ENCODE results near the gene RASSF6.

The RASSF6 gene

GRCh38 chr4:73615613-73616012, 4.6 kb downstream of the RASSF6 start:
- Histone ChIP-seq H3K4me2 (no peak overlapping the region), H4K20me1 (no peaks in the 10 kb centered on the region), H3K4me1 (no peaks in the 10 kb centered on the region), H3K9me3 (replicated peaks in 1 of 11) (no peaks in the 10 kb centered on the region), H3K27me3 (no peaks in the 10 kb centered on the region), H3K36me3 (no peaks in the 10 kb centered on the region), H3K4me3 (no peak overlapping the region), H3K9ac (no peak overlapping the region), H3K27ac (no peak overlapping the region)
- no peak for TF ChIP-seq Cebpa-rat (IDR thresholded peaks at IDR 0.05)

GRCh38 chr4:73614311-73614867, 5.8 kb downstream of the RASSF6 start:
- Histone ChIP-seq H3K9ac (no peak overlapping the region), H3K9me3 (replicated peaks in 1 of 11) (no peaks in the 10 kb centered on the region), H3K27me3 (no peaks in the 10 kb centered on the region), H3K36me3 (no peaks in the 10 kb centered on the region), H3K27ac (no peak overlapping the region), H4K20me1 (no peaks in the 10 kb centered on the region), H3K4me1 (no peaks in the 10 kb centered on the region), H3K4me2 (no peak overlapping the region), H3K4me3 (no peak overlapping the region)
- no peak for TF ChIP-seq Cebpa-rat (IDR thresholded peaks at IDR 0.05)

GRCh38 chr4:73613130-73613529, 7.1 kb downstream of the RASSF6 start:
- Histone ChIP-seq H3K4me1 (no peaks in the 10 kb centered on the region), H3K36me3 (no peaks in the 10 kb centered on the region), H3K4me2 (no peak overlapping the region), H4K20me1 (no peaks in the 10 kb centered on the region), H3K27ac (no peak overlapping the region), H3K9ac (no peak overlapping the region), H3K27me3 (no peaks in the 10 kb centered on the region), H3K4me3 (no peak overlapping the region), H3K9me3 (replicated peaks in 1 of 11) (no peaks in the 10 kb centered on the region)
- no peak for TF ChIP-seq Cebpa-rat (IDR thresholded peaks at IDR 0.05)

GRCh38 chr4:73612032-73612431, 8.2 kb downstream of the RASSF6 start:
- H3K4me2 ChIP-seq, result no peak overlapping the region
- H3K27ac ChIP-seq, result no peak overlapping the region
- H3K4me1 ChIP-seq, result peaks cover 0 to 6% (median 3%) of the 10 kb centered on the region in 10 experiments; a peak in 9 of 20 replicates

GRCh38 chr4:73609706-73610105, 10.5 kb downstream of the RASSF6 start:
- Histone ChIP-seq H3K9me3 (replicated peaks in 1 of 11) (no peaks in the 10 kb centered on the region), H3K4me1 (peaks cover 0 to 20% (median 15%) of the 10 kb centered on the region in 10 experiments; a peak in 17 of 20 replicates), H4K20me1 (no peaks in the 10 kb centered on the region), H3K27me3 (no peaks in the 10 kb centered on the region), H3K36me3 (no peaks in the 10 kb centered on the region), H3K27ac (no peak overlapping the region), H3K4me3 (no peak overlapping the region), H3K4me2 (no peak overlapping the region), H3K9ac (no peak overlapping the region)
- no peak for TF ChIP-seq Cebpa-rat (IDR thresholded peaks at IDR 0.05)

More at GRCh38 chr4:73612032-73612431, 8.2 kb downstream of the RASSF6 start:
- Histone ChIP-seq H3K27me3 (no peaks in the 10 kb centered on the region), H3K9me3 (replicated peaks in 1 of 11) (no peaks in the 10 kb centered on the region), H3K4me3 (no peak overlapping the region), H3K36me3 (no peaks in the 10 kb centered on the region), H4K20me1 (no peaks in the 10 kb centered on the region), H3K9ac (no peak overlapping the region)
- no peak for TF ChIP-seq Cebpa-rat (IDR thresholded peaks at IDR 0.05)

- H3K4me2 ChIP-seq, result no peak overlapping the region
- H3K36me3 ChIP-seq, result no peaks in the 10 kb centered on the region
- H3K4me1 ChIP-seq, result peaks cover 3 to 25% (median 17%) of the 10 kb centered on the region in 10 experiments; a peak in 18 of 20 replicates
- H3K4me3 ChIP-seq, result no peak overlapping the region
- TF ChIP-seq Cebpa-rat (IDR thresholded peaks at IDR 0.05), result no peak
- no peaks in the 10 kb centered on the region for H4K20me1 ChIP-seq
- H3K27me3 ChIP-seq, result no peaks in the 10 kb centered on the region
- H3K9ac ChIP-seq, result no peak overlapping the region
- no peaks in the 10 kb centered on the region for H3K9me3 ChIP-seq (replicated peaks in 1 of 11)
- no peak overlapping the region for H3K27ac ChIP-seq
These were observed 11.3 kb downstream of the RASSF6 start for GRCh38 chr4:73608689-73609594.

GRCh38 chr4:73607375-73608033, 12.7 kb downstream of the RASSF6 start:
- no peak for TF ChIP-seq Cebpa-rat (IDR thresholded peaks at IDR 0.05)
- Histone ChIP-seq H3K4me1 (peaks cover 13 to 28% (median 20%) of the 10 kb centered on the region in 10 experiments; a peak in 19 of 20 replicates), H3K4me3 (no peak overlapping the region), H3K27me3 (no peaks in the 10 kb centered on the region), H3K27ac (peak overlapping the region in 2 of 11 experiments; percentile 13 to 35; a peak in 2 of 22 replicates), H3K4me2 (peak overlapping the region in 7 of 11 experiments; percentile 34 to 57 (median 42); a peak in 6 of 22 replicates), H3K9me3 (replicated peaks in 1 of 11) (no peaks in the 10 kb centered on the region), H4K20me1 (no peaks in the 10 kb centered on the region), H3K9ac (no peak overlapping the region), H3K36me3 (no peaks in the 10 kb centered on the region)

GRCh38 chr4:73606465-73606974, 13.7 kb downstream of the RASSF6 start:
- no peaks in the 10 kb centered on the region for H3K9me3 ChIP-seq (replicated peaks in 1 of 11)
- H4K20me1 ChIP-seq, result no peaks in the 10 kb centered on the region
- no peak overlapping the region for H3K4me3 ChIP-seq
- peak overlapping the region in 10 of 11 experiments; percentile 9 to 57 (median 40); a peak in 17 of 22 replicates for H3K4me2 ChIP-seq
- H3K36me3 ChIP-seq, result no peaks in the 10 kb centered on the region
- no peak for TF ChIP-seq Cebpa-rat (IDR thresholded peaks at IDR 0.05)
- H3K27ac ChIP-seq, result peak overlapping the region in 4 of 11 experiments; percentile 10 to 35 (median 12); a peak in 3 of 22 replicates
- no peak overlapping the region for H3K9ac ChIP-seq
- no peaks in the 10 kb centered on the region for H3K27me3 ChIP-seq
- peaks cover 13 to 28% (median 20%) of the 10 kb centered on the region in 10 experiments; a peak in 19 of 20 replicates for H3K4me1 ChIP-seq
